ENCODE data around the gene MOB3B.

GRCh38 chr9:27372615-27373014 lies 157.0 kb downstream of the MOB3B start:
- TF ChIP-seq EZH2 (IDR thresholded peaks at IDR 0.05; ENCODE audit: borderline replicate concordance, low read depth, low read length, poor library complexity, severe bottlenecking) (no peak), CTCF (conservative IDR thresholded peaks at IDR 0.05; ENCODE audit: low read depth, low read length) (no peak)
